H1 (cell line): Measurements from ENCODE around the gene TBC1D26. TPM values are rescaled to one million over a fixed set of nuclear protein-coding genes. Genes with fewer than 3 reads are reported as not detected.

ENCODE experiments used
- CTCF ChIA-PET: fragments of 300-600 bp; sonication (Branson Sonifier 250); formaldehyde crosslinking; loops from one replicate; lab custom pipeline; 2021; ENCODE audit not compliant: partially characterized antibody; lab: Charles Lee
- POLR2A ChIA-PET: fragments of 300-600 bp; sonication (Branson Sonifier 250); formaldehyde crosslinking; loops from one replicate; lab custom pipeline; 2021; ENCODE audit warnings: inconsistent platforms; ENCODE audit not compliant: partially characterized antibody; lab: Charles Lee
- DNase-seq, 2 experiments: peaks; one replicate each; pipeline versions ENCODE4 v3.0.0 to v3.0.0-alpha.2; 2010 to 2022; ENCODE audit warnings: low spot score in 2 of 2, low read depth in 1 of 2, mixed read lengths in 1 of 2
- FAIRE-seq: peaks from 2 replicates; lab custom pipeline; 2011; peaks lifted over from hg19 to GRCh38; lab: Jason Lieb, UNC
- H2AFZ ChIP-seq: 2 replicates; pipeline ENCODE4 v1.8.1; 2012; ENCODE audit warnings: low read length, inconsistent platforms
- H2AK5ac ChIP-seq: 2 replicates; pipeline ENCODE4 v1.6.1; 2013; ENCODE audit warnings: low read depth, low read length
- H2BK120ac ChIP-seq: replicated peaks from 2 replicates; pipeline ENCODE3; 2013; ENCODE audit warnings: low read depth, low read length, inconsistent platforms
- H2BK12ac ChIP-seq: 2 replicates; pipeline ENCODE4 v1.6.1; 2013; ENCODE audit warnings: low read depth, low read length
- H2BK15ac ChIP-seq: 2 replicates; pipeline ENCODE4 v1.6.1; 2013; ENCODE audit warnings: low read length
- H2BK20ac ChIP-seq: 2 replicates; pipeline ENCODE4 v1.6.1; 2013; ENCODE audit warnings: low read length
- H2BK5ac ChIP-seq: 2 replicates; pipeline ENCODE4 v1.6.1; 2013; ENCODE audit warnings: low read depth, low read length
- H3K14ac ChIP-seq: 2 replicates; pipeline ENCODE4 v1.6.1; 2013; ENCODE audit warnings: inconsistent platforms; ENCODE audit not compliant: insufficient read length
- H3K18ac ChIP-seq: 2 replicates; pipeline ENCODE4 v1.6.1; 2013; ENCODE audit warnings: low read length; ENCODE audit errors: extremely low read depth
- H3K23ac ChIP-seq: 2 replicates; pipeline ENCODE4 v1.6.1; 2013; ENCODE audit warnings: inconsistent platforms; ENCODE audit not compliant: insufficient read length
- H3K23me2 ChIP-seq: 2 replicates; pipeline ENCODE4 v1.6.1; 2013; ENCODE audit warnings: low read depth, low read length
- H3K27ac ChIP-seq: 2 replicates; pipeline ENCODE4 v1.6.1; 2011; ENCODE audit warnings: low read depth, low read length, inconsistent platforms
- H3K27me3 ChIP-seq, 4 experiments: replicated peaks in 1 of 4; 1 replicate in 1 of 4; 2 replicates in 3 of 4; pipeline versions ENCODE4 v1.6.1 to v1.8.1; 2011 to 2013; ENCODE audit warnings: low read length in 3 of 4, mild to moderate bottlenecking in 3 of 4, inconsistent platforms in 2 of 4, mixed read lengths in 2 of 4, moderate library complexity in 1 of 4; ENCODE audit not compliant: control insufficient read depth in 3 of 4, insufficient read depth in 3 of 4; ENCODE audit errors: extremely low read depth in 1 of 4
- H3K36me3 ChIP-seq, 4 experiments: 2 replicates each; pipeline versions ENCODE4 v1.6.1 to v1.8.1; 2011 to 2013; ENCODE audit warnings: mild to moderate bottlenecking in 4 of 4, low read length in 3 of 4, moderate library complexity in 2 of 4, control low read depth in 1 of 4, inconsistent platforms in 1 of 4; ENCODE audit not compliant: insufficient read depth in 4 of 4, control insufficient read depth in 2 of 4
- H3K4ac ChIP-seq: replicated peaks from 2 replicates; pipeline ENCODE3; 2013; ENCODE audit warnings: low read length, low read depth, mixed read lengths, inconsistent platforms; ENCODE audit not compliant: insufficient read length
- H3K4me1 ChIP-seq, 4 experiments: replicated peaks in 1 of 4; 1 replicate in 1 of 4; 2 replicates in 3 of 4; pipeline versions ENCODE4 v1.6.1 to v1.8.1; 2011 to 2013; ENCODE audit warnings: low read length in 3 of 4, inconsistent platforms in 2 of 4, mixed read lengths in 1 of 4; ENCODE audit not compliant: insufficient read depth in 4 of 4, control insufficient read depth in 3 of 4
- H3K4me2 ChIP-seq, 2 experiments: 2 replicates each; pipeline versions ENCODE4 v1.6.1 to v1.8.1; 2011 to 2013; ENCODE audit warnings: low read depth in 2 of 2, low read length in 2 of 2, control low read depth in 1 of 2, inconsistent platforms in 1 of 2, mild to moderate bottlenecking in 1 of 2; ENCODE audit not compliant: insufficient read depth in 1 of 2
- H3K4me3 ChIP-seq, 4 experiments: fragments of 200-600, 300-600 bp in 1 of 4; sonication (generic), shearing (Covaris generic), sonication (Bioruptor Twin) in 1 of 4; 2 replicates each; pipeline versions ENCODE4 v1.5.1 to v1.8.1; 2011 to 2016; ENCODE audit warnings: low read length in 4 of 4, low read depth in 3 of 4, control low read depth in 2 of 4, inconsistent platforms in 2 of 4, mild to moderate bottlenecking in 2 of 4, mixed read lengths in 1 of 4, moderate library complexity in 1 of 4; ENCODE audit not compliant: insufficient read depth in 2 of 4; ENCODE audit errors: extremely low read depth in 1 of 4
- H3K56ac ChIP-seq: replicated peaks from 2 replicates; pipeline ENCODE3; 2013; ENCODE audit warnings: low read depth, mild to moderate bottlenecking, mixed read lengths, low read length, inconsistent platforms; ENCODE audit not compliant: insufficient read length
- H3K79me1 ChIP-seq: 2 replicates; pipeline ENCODE4 v1.6.1; 2013; ENCODE audit warnings: low read depth, low read length, control low read depth
- H3K79me2 ChIP-seq, 2 experiments: 2 replicates each; pipeline versions ENCODE4 v1.6.1 to v1.8.1; 2012 to 2013; ENCODE audit warnings: low read length in 2 of 2, mild to moderate bottlenecking in 2 of 2, inconsistent platforms in 1 of 2; ENCODE audit not compliant: insufficient read depth in 2 of 2, control insufficient read depth in 1 of 2
- H3K9ac ChIP-seq, 4 experiments: replicated peaks in 1 of 4; 1 replicate in 1 of 4; 2 replicates in 3 of 4; pipeline versions ENCODE4 v1.6.1 to v1.8.1; 2011 to 2013; ENCODE audit warnings: low read depth in 3 of 4, low read length in 3 of 4, control low read depth in 2 of 4, mild to moderate bottlenecking in 2 of 4, moderate library complexity in 2 of 4, inconsistent platforms in 1 of 4; ENCODE audit errors: extremely low read depth in 1 of 4
- H3K9me3 ChIP-seq, 2 experiments: 2 replicates each; pipeline versions ENCODE4 v1.6.1 to v1.8.1; 2012 to 2013; ENCODE audit warnings: mild to moderate bottlenecking in 2 of 2, moderate library complexity in 2 of 2, control low read depth in 1 of 2, inconsistent platforms in 1 of 2, low read depth in 1 of 2, low read length in 1 of 2, mixed read lengths in 1 of 2; ENCODE audit not compliant: insufficient read depth in 2 of 2
- H4K20me1 ChIP-seq, 2 experiments: replicated peaks in 1 of 2; 2 replicates each; pipeline versions ENCODE3 to v1.8.1; 2011 to 2013; ENCODE audit warnings: inconsistent platforms in 2 of 2, low read length in 2 of 2, mild to moderate bottlenecking in 1 of 2; ENCODE audit not compliant: insufficient read depth in 2 of 2, control insufficient read depth in 1 of 2
- H4K5ac ChIP-seq: 2 replicates; pipeline ENCODE4 v1.6.1; 2013; ENCODE audit warnings: low read length, low read depth, mixed read lengths, inconsistent platforms; ENCODE audit not compliant: insufficient read length
- H4K8ac ChIP-seq: 2 replicates; pipeline ENCODE4 v1.8.0; 2013; ENCODE audit warnings: mild to moderate bottlenecking, moderate library complexity, low read length, inconsistent platforms; ENCODE audit not compliant: insufficient read depth; ENCODE audit errors: extremely low read depth
- H4K91ac ChIP-seq: replicated peaks from 2 replicates; pipeline ENCODE3; 2013; ENCODE audit warnings: low read length, mixed read lengths, inconsistent platforms; ENCODE audit not compliant: insufficient read length
- GABPA ChIP-seq: IDR thresholded peaks from 2 replicates; pipeline ENCODE4 v1.6.1; 2011; ENCODE audit warnings: mild to moderate bottlenecking, low read length, moderate library complexity, borderline replicate concordance; ENCODE audit not compliant: insufficient read depth
- JUND ChIP-seq: IDR thresholded peaks from 2 replicates; pipeline ENCODE4 v1.6.1; 2011; ENCODE audit warnings: mild to moderate bottlenecking, improper control_type of control experiment, low read length
- SIN3A ChIP-seq, 2 experiments: IDR thresholded peaks in 1 of 2; conservative IDR thresholded peaks in 1 of 2; 2 replicates each; pipeline ENCODE4 v1.6.1; 2011 to 2012; ENCODE audit warnings: low read length in 2 of 2, improper control_type of control experiment in 1 of 2, low read depth in 1 of 2, mild to moderate bottlenecking in 1 of 2
- SIRT6 ChIP-seq: IDR thresholded peaks from one replicate; pipeline ENCODE4 v1.7.1; 2012; ENCODE audit warnings: low read length, inconsistent platforms
- polyA plus RNA-seq, 7 experiments: library from polyadenylated mRNA; depleted of rRNA in 3 of 7; stranded (reverse) in 5 of 7; unstranded in 2 of 7; fragments of >200 nt in 5 of 7; fragments of 200-250 nt in 2 of 7; gene quantifications; 1 replicate in 5 of 7; 2 replicates in 1 of 7; 4 replicates in 1 of 7; pipeline versions ENCODE4 v1.2.1 to v1.2.3, GENCODE V29; 2011 to 2013; ENCODE audit warnings: missing spikeins in 2 of 7, mixed read lengths in 2 of 7
- total RNA-seq: library from RNA; stranded (reverse); fragmentation: NEBNext Ultra II Directional; extraction: Animal tissue kit (Norgen Biotek cat#: 25700); gene quantifications from 2 replicates; pipeline ENCODE4 v1.2.1, GENCODE V29; 2021

TBC1D26 gene
- total and polyA plus RNA-seq, 2 of the 8 experiments (the other 6 are each of a cell fraction or from before 2014, with no cell fraction given): 0.84 to 1.4 TPM

- no peak overlapping the region for H4K8ac ChIP-seq
- peaks cover 13 to 17% of the 10 kb centered on the region in 2 experiments for H3K9me3 ChIP-seq
- H2BK15ac ChIP-seq: no peak overlapping the region
- no peaks in the 10 kb centered on the region for H3K79me1 ChIP-seq
- H3K23me2 ChIP-seq: no peaks in the 10 kb centered on the region
- TF ChIP-seq GABPA: no peak
- no peak for TF ChIP-seq SIN3A (conservative IDR thresholded peaks at IDR 0.05 in 1 of 2, IDR thresholded peaks at IDR 0.05 in 1 of 2; ENCODE audit: low read depth in 1 of 2, low read length in 2 of 2)
- TF ChIP-seq SIRT6: no peak
- TF ChIP-seq JUND: no peak
- no peaks in the 10 kb centered on the region for H4K20me1 ChIP-seq
- no peak overlapping the region for H2AFZ ChIP-seq
- no peaks in the 10 kb centered on the region for H3K79me2 ChIP-seq
- no peaks in the 10 kb centered on the region for H3K27me3 ChIP-seq
- H3K4ac ChIP-seq: no peak overlapping the region
- H3K9ac ChIP-seq: no peak overlapping the region
- H2BK5ac ChIP-seq: no peak overlapping the region
- no peak overlapping the region for H3K23ac ChIP-seq
- no peaks in the 10 kb centered on the region for H3K36me3 ChIP-seq
- H3K4me3 ChIP-seq: no peak overlapping the region
- no peak for DNase-seq
- no peak overlapping the region for H2AK5ac ChIP-seq
- no peak overlapping the region for H3K4me2 ChIP-seq
- H3K18ac ChIP-seq: no peak overlapping the region
- POLR2A ChIA-PET: no interaction called here
- H4K5ac ChIP-seq: no peak overlapping the region
- no peak overlapping the region for H2BK120ac ChIP-seq
- H3K4me1 ChIP-seq: no peaks in the 10 kb centered on the region
- no peak overlapping the region for H4K91ac ChIP-seq
- no peak overlapping the region for H3K27ac ChIP-seq
- no peak overlapping the region for H3K14ac ChIP-seq
- no peak for FAIRE-seq
- H3K56ac ChIP-seq: no peak overlapping the region
- CTCF ChIA-PET: interaction anchor here (0.8 kb wide), 2 partner anchors 124 to 305 kb away, joined by 3 read pairs; no protein-coding TSS in a partner anchor
- H2BK20ac ChIP-seq: no peak overlapping the region
- no peak overlapping the region for H2BK12ac ChIP-seq
These were observed 48.1 kb downstream of the TBC1D26 start for GRCh38 chr17:15780188-15780587.
